Neutrophil (primary cell): ENCODE measurements around the gene MINDY2.
A peak's percentile ranks its signal among the peaks of the same experiment; 100 is the strongest.
"Not testable (repeated sequence)": the region's sequence is repeated elsewhere in the genome, so short reads cannot be mapped to it uniquely, and the experiment has no call there.

ENCODE experiments used
- H3K27ac ChIP-seq: fragments of 200-600 bp; sonication (generic); 2 replicates; pipeline ENCODE4 v1.5.1; 2016; ENCODE audit warnings: mild to moderate bottlenecking, moderate library complexity
- H3K27me3 ChIP-seq: fragments of 200-600 bp; sonication (generic); 2 replicates; pipeline ENCODE4 v1.6.0; 2016; ENCODE audit warnings: mild to moderate bottlenecking
- H3K36me3 ChIP-seq: fragments of 200-600 bp; sonication (generic); 2 replicates; pipeline ENCODE4 v1.5.1; 2017
- H3K4me1 ChIP-seq, 2 experiments: fragments of 200-600 bp in 1 of 2; sonication (generic) in 1 of 2; 1 replicate in 1 of 2; 2 replicates in 1 of 2; pipeline versions ENCODE4 v1.5.1 to v1.6.1; 2013 to 2016; ENCODE audit warnings: low read depth in 1 of 2, low read length in 1 of 2, mild to moderate bottlenecking in 1 of 2, moderate library complexity in 1 of 2; ENCODE audit not compliant: control insufficient read depth in 1 of 2, insufficient read depth in 1 of 2
- H3K4me3 ChIP-seq, 2 experiments: fragments of 200-600 bp in 1 of 2; sonication (generic) in 1 of 2; 1 replicate in 1 of 2; 2 replicates in 1 of 2; pipeline ENCODE4 v1.5.1; 2013 to 2016; ENCODE audit warnings: low read depth in 1 of 2, low read length in 1 of 2, mild to moderate bottlenecking in 1 of 2, moderate library complexity in 1 of 2
- H3K9me3 ChIP-seq: fragments of 200-600 bp; sonication (generic); 2 replicates; pipeline ENCODE4 v1.5.1; 2016
- TF ChIP-seq, protein P1 (sequence below): fragments of 200-600 bp; sonication (generic); IDR thresholded peaks from 2 replicates; pipeline ENCODE4 v1.5.1; 2016; ENCODE audit warnings: antibody characterized with exemption

The MINDY2 gene

DNA sequence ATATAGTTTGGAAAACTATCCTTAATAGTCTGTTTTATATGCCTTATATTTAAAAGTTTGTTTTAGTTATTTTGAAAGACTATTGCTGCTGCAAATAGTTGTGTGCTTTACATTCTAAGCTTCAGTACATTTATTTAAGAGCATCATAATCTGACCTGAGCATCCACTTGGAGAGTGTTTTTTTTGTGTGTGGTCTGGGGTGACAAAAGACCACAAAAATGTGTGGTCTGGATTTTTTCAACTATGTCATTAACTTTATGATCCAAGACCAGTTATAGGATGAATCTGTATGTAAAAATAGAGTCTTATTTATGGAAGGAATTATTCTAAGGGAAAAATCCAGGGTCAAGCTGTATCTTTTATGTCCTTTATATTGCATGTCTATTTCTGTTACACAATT lies 85.0 kb downstream of the MINDY2 start:
- TF ChIP-seq, protein P1, sequence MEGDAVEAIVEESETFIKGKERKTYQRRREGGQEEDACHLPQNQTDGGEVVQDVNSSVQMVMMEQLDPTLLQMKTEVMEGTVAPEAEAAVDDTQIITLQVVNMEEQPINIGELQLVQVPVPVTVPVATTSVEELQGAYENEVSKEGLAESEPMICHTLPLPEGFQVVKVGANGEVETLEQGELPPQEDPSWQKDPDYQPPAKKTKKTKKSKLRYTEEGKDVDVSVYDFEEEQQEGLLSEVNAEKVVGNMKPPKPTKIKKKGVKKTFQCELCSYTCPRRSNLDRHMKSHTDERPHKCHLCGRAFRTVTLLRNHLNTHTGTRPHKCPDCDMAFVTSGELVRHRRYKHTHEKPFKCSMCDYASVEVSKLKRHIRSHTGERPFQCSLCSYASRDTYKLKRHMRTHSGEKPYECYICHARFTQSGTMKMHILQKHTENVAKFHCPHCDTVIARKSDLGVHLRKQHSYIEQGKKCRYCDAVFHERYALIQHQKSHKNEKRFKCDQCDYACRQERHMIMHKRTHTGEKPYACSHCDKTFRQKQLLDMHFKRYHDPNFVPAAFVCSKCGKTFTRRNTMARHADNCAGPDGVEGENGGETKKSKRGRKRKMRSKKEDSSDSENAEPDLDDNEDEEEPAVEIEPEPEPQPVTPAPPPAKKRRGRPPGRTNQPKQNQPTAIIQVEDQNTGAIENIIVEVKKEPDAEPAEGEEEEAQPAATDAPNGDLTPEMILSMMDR: no peak
- no peaks in the 10 kb centered on the region for H3K27me3 ChIP-seq
- no peaks in the 10 kb centered on the region for H3K9me3 ChIP-seq
- peaks cover 15% of the 10 kb centered on the region for H3K36me3 ChIP-seq
- H3K27ac ChIP-seq: no peak overlapping the region
- no peak overlapping the region for H3K4me3 ChIP-seq
- peaks cover 0 to 9% of the 10 kb centered on the region in 2 experiments for H3K4me1 ChIP-seq

DNA sequence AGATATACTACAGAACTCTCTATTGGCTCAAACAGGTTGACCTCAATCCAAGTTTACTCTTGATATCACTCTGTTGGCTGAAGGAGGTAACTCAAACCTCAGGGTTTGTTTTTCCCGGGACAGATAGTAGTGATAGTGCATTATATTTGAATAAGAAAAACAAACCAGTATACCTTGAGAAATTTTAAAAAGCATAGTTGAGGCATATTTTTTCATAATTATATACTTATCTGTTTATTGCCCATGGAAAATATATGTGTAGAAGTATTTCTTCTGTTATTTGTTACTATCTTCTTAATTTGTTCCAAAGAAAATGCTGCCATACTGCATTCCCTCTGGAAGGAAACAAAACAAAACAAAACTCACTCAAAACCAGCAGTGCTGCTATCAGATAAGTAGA lies 85.5 kb downstream of the MINDY2 start:
- not testable (repeated sequence) for H3K27ac ChIP-seq, H3K9me3 ChIP-seq, H3K4me1 ChIP-seq, H3K4me3 ChIP-seq, H3K27me3 ChIP-seq
- peaks cover 15% of the 10 kb centered on the region for H3K36me3 ChIP-seq

DNA sequence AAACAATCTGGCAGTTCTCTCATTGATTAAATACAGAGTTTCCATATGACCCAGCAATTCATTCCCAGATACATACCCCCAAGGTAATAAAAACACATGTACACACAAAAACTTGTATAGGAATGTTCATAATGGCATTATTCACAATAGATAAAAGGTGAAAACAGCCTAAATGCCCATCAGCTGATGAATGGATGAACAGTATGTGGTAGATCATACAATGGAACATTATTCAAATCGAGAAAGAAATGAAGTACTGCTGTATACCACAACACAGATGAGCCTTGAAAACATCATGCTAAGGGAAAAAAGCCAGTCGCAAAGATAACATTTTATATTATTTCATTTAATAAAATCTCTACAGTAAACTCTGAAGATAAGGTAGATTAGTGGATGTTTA lies 91.2 kb downstream of the MINDY2 start:
- Histone ChIP-seq H3K4me1 (peaks cover 18% of the 10 kb centered on the region in 2 experiments), H3K36me3 (no peaks in the 10 kb centered on the region), H3K27ac (no peak overlapping the region), H3K4me3 (no peak overlapping the region), H3K9me3 (no peaks in the 10 kb centered on the region), H3K27me3 (peaks cover 4% of the 10 kb centered on the region)
- TF ChIP-seq, protein P1: no peak

DNA sequence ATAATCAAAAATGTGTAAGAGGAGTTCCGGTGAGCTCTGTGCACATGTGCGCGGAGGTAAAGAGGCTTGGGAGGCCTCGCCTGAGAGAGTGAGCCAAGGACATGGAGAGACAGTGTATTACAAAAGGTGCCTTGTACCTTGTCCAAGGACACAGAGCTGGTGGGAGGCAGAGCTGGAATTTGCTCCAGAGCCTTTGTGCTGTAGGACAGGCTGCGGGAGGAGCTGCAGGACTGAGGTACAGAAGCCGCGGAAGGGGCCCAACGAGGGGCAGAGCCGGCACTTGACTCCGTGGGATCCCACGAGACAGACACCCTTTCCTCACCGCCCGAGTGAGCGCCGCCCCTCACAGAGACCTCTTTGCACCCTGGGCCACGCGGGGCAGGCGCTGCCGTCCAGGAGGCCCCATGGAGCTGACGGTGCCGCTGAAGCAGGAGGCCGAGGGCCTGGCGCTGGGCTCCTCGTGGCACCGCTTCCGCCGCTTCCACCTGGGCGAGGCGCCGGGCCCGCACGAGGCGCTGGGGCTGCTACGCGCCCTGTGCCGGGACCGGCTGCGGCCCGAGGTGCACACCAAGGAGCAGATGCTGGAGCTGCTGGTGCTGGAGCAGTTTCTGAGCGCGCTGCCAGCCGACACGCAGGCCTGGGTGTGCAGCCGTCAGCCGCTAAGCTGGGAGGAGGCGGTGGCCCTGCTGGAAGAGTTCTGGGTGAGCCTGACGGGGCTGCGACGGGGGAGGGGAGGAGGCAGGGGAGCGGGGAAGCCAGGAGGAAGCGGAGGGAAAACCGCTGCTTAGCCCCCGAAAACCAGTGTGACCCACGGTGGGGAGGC lies 93.7 kb downstream of the MINDY2 start:
- Histone ChIP-seq H3K4me3 (peak overlapping the region; percentile 40), H3K4me1 (peaks cover 18% of the 10 kb centered on the region in 2 experiments), H3K27ac (no peak overlapping the region), H3K36me3 (no peaks in the 10 kb centered on the region), H3K9me3 (no peaks in the 10 kb centered on the region), H3K27me3 (peaks cover 4% of the 10 kb centered on the region)
- TF ChIP-seq, protein P1: no peak

DNA sequence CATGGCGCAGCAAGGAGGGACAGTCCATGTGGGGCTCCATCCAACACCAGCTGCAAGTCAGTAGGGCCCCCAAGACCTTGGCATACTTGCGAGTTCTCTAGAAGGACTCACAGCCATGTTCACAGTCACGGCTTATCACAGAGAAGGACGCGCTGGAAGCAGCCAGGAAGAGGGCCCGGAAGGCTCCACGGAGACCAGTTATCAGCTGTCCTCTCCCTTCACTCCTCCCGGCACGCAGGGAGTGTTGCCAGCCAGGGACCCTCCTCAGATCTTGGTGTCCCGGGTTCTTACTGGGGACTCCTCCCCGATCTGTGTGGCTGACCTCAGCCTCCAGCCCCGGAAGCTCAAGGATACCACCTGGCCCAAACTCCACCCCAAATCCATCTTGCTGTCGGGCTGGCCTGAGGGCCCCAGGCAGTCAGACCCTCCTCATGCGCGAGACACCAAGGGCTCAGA lies 94.4 kb downstream of the MINDY2 start:
- peaks cover 21 to 22% of the 10 kb centered on the region in 2 experiments for H3K4me1 ChIP-seq
- peak overlapping the region; percentile 40 for H3K4me3 ChIP-seq
- no peak overlapping the region for H3K27ac ChIP-seq
- H3K27me3 ChIP-seq: peaks cover 4% of the 10 kb centered on the region
- no peaks in the 10 kb centered on the region for H3K36me3 ChIP-seq
- TF ChIP-seq, protein P1: no peak
- H3K9me3 ChIP-seq: no peaks in the 10 kb centered on the region

DNA sequence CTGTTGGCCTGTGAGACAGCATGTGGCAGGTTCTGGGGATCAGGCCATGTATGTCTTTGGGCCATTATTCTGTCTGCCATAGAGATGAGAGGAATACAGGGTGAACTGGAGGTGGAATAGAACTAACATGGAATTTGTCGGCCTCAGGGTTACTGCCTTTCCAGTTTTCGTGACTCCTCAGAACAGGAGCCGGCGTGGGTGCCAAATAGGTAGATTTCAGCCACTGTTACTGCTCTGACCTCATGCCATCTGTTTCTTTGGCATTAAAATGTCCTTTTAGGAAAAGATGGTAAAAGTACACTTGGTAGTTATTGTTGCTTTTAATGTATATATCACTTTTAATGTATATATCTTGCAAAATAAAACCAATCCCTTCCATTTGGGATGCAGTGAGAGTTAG lies 96.8 kb downstream of the MINDY2 start:
- peaks cover 21 to 24% of the 10 kb centered on the region in 2 experiments for H3K4me1 ChIP-seq
- H3K27ac ChIP-seq: no peak overlapping the region
- no peak overlapping the region for H3K4me3 ChIP-seq
- TF ChIP-seq, protein P1: no peak
- H3K27me3 ChIP-seq: peaks cover 4% of the 10 kb centered on the region
- no peaks in the 10 kb centered on the region for H3K9me3 ChIP-seq
- no peaks in the 10 kb centered on the region for H3K36me3 ChIP-seq
